Measurements from ENCODE around the gene STX4.

The STX4 gene

GRCh38 chr16:31022544-31023251, 10.7 kb upstream of the STX4 start:
- no peak for DNase-seq

GRCh38 chr16:31023252-31023602, 10.1 kb upstream of the STX4 start:
- no peak for DNase-seq

- no peak for DNase-seq
Measured at GRCh38 chr16:31023627-31024226, 9.6 kb upstream of the STX4 start.

- no peak for DNase-seq
Measured at GRCh38 chr16:31025339-31025738, 8.0 kb upstream of the STX4 start.

GRCh38 chr16:31029272-31029671, 4.1 kb upstream of the STX4 start:
- DNase-seq: no peak

- no peak for DNase-seq
Measured at GRCh38 chr16:31031276-31031675, 2.1 kb upstream of the STX4 start.

GRCh38 chr16:31033709-31034492, 543 bp downstream of the STX4 start:
- peak; percentile 85 for DNase-seq

- DNase-seq: no peak
Measured at GRCh38 chr16:31036691-31037090, 3.3 kb downstream of the STX4 start.

- DNase-seq: no peak
Measured at GRCh38 chr16:31038993-31039392, 5.6 kb downstream of the STX4 start.

- DNase-seq: no peak
Measured at GRCh38 chr16:31042866-31043265, 9.5 kb downstream of the STX4 start.

- no peak for DNase-seq
Measured at GRCh38 chr16:31043352-31043751, 10.0 kb downstream of the STX4 start.

- DNase-seq: no peak
Measured at GRCh38 chr16:31043898-31044481, 10.6 kb downstream of the STX4 start.

GRCh38 chr16:31050280-31051030, 17.1 kb downstream of the STX4 start:
- DNase-seq: no peak

- DNase-seq: no peak
Measured at GRCh38 chr16:31052114-31052513, 18.8 kb downstream of the STX4 start.

- DNase-seq: no peak
Measured at GRCh38 chr16:31055613-31056012, 22.3 kb downstream of the STX4 start.

- DNase-seq: no peak
Measured at GRCh38 chr16:31061126-31061812, 27.9 kb downstream of the STX4 start.

GRCh38 chr16:31061813-31062440, 28.6 kb downstream of the STX4 start:
- DNase-seq: no peak

- DNase-seq: no peak
Measured at GRCh38 chr16:31063495-31063842, 30.1 kb downstream of the STX4 start.

- no peak for DNase-seq
Measured at GRCh38 chr16:31063843-31064611, 30.7 kb downstream of the STX4 start.

- DNase-seq: no peak
Measured at GRCh38 chr16:31064882-31065461, 31.6 kb downstream of the STX4 start.

GRCh38 chr16:31067342-31067741, 34.0 kb downstream of the STX4 start:
- DNase-seq: no peak
